Hematopoietic multipotent progenitor cell treated with erythropoietin and hydrocortisone succinate and interleukin-3 and kit ligand, for 6 days (in vitro differentiated cells): ENCODE measurements around the gene SPTA1.
A peak's percentile ranks its signal among the peaks of the same experiment; 100 is the strongest.
"Not testable (repeated sequence)": the region's sequence is repeated elsewhere in the genome, so short reads cannot be mapped to it uniquely, and the experiment has no call there.

ENCODE experiments used
- DNase-seq: peaks from one replicate; pipeline ENCODE4 v3.0.0-alpha.2; 2015

Gene SPTA1

GRCh38 chr1:158686111-158687009 is at the start of gene SPTA1:
Gene SPTA1 (minus strand): TSS chr1:158686715. CDS start chr1:158686517, 198 bp downstream.
- peak; percentile 98 for DNase-seq

- DNase-seq = no peak
Observed at GRCh38 chr1:158735848-158736247, 49.3 kb upstream of the SPTA1 start.

- peak; percentile 37 for DNase-seq
Observed at GRCh38 chr1:158732524-158732923, 46.0 kb upstream of the SPTA1 start.

- no peak for DNase-seq
Observed at GRCh38 chr1:158731707-158732106, 45.2 kb upstream of the SPTA1 start.

GRCh38 chr1:158730453-158730852 is 43.9 kb upstream of the SPTA1 start:
- no peak for DNase-seq

GRCh38 chr1:158728510-158729225 is 42.2 kb upstream of the SPTA1 start:
- DNase-seq = no peak

GRCh38 chr1:158724442-158724841 is 37.9 kb upstream of the SPTA1 start:
- DNase-seq = no peak

GRCh38 chr1:158720620-158721019 is 34.1 kb upstream of the SPTA1 start, which contains the start of gene OR6K3:
Gene OR6K3 (minus strand): TSS chr1:158720720. CDS start chr1:158718115, 2,605 bp downstream.
- DNase-seq = no peak

GRCh38 chr1:158719664-158720063 is 33.1 kb upstream of the SPTA1 start:
- no peak for DNase-seq

- no peak for DNase-seq
Observed at GRCh38 chr1:158717344-158717743, 30.8 kb upstream of the SPTA1 start.

- no peak for DNase-seq
Observed at GRCh38 chr1:158716335-158716734, 29.8 kb upstream of the SPTA1 start.

- no peak for DNase-seq
Observed at GRCh38 chr1:158714754-158715153, 28.2 kb upstream of the SPTA1 start.

GRCh38 chr1:158711098-158711497 is 24.6 kb upstream of the SPTA1 start:
- DNase-seq = no peak

- no peak for DNase-seq
Observed at GRCh38 chr1:158706096-158706495, 19.6 kb upstream of the SPTA1 start.

GRCh38 chr1:158700552-158700951 is 14.0 kb upstream of the SPTA1 start, which contains the start of gene OR6K2:
Gene OR6K2 (minus strand): TSS chr1:158700652. CDS start chr1:158700652, 0 bp downstream.
- no peak for DNase-seq

GRCh38 chr1:158694596-158694995 is 8.1 kb upstream of the SPTA1 start:
- DNase-seq = peak; percentile 63

- DNase-seq = no peak
Observed at GRCh38 chr1:158692356-158692755, 5.8 kb upstream of the SPTA1 start.

GRCh38 chr1:158691907-158692306 is 5.4 kb upstream of the SPTA1 start:
- DNase-seq = peak; percentile 96

GRCh38 chr1:158691149-158691548 is 4.6 kb upstream of the SPTA1 start:
- not testable (repeated sequence) for DNase-seq

GRCh38 chr1:158689875-158690274 is 3.4 kb upstream of the SPTA1 start:
- DNase-seq = no peak

- peak; percentile 93 for DNase-seq
Observed at GRCh38 chr1:158689110-158689509, 2.6 kb upstream of the SPTA1 start.

GRCh38 chr1:158688343-158688742 is 1.8 kb upstream of the SPTA1 start:
- DNase-seq = not testable (repeated sequence)

GRCh38 chr1:158687037-158687436 is 522 bp upstream of the SPTA1 start:
- peak; percentile 51 for DNase-seq

- DNase-seq = peak; percentile 59
Observed at GRCh38 chr1:158685085-158685484, 1.4 kb downstream of the SPTA1 start.
